Epithelial cell of esophagus (primary cell): ENCODE data around the gene DPH7.
"Not testable (repeated sequence)": the region's sequence is repeated elsewhere in the genome, so short reads cannot be mapped to it uniquely, and the experiment has no call there.

Source experiments
- DNase-seq: peaks from one replicate; pipeline ENCODE4 v3.0.0; 2010; ENCODE audit warnings: low read depth
- H3K4me3 ChIP-seq: 2 replicates; pipeline ENCODE4 v1.5.1; 2011; ENCODE audit warnings: mild to moderate bottlenecking, low read length, control low read depth
- CTCF ChIP-seq: IDR thresholded peaks from 2 replicates; pipeline ENCODE4 v1.5.1; 2011; ENCODE audit warnings: low read depth, mild to moderate bottlenecking, low read length, control low read depth, inconsistent platforms; ENCODE audit not compliant: insufficient read depth; ENCODE audit errors: missing control alignments

Gene DPH7

GRCh38 chr9:137579259-137579604 lies 507 bp upstream of the DPH7 start:
- no peak for TF ChIP-seq CTCF
- peak overlapping the region; percentile 47 for H3K4me3 ChIP-seq
- DNase-seq, result no peak

- H3K4me3 ChIP-seq, result no peak overlapping the region
- peak; percentile 68 for DNase-seq
- TF ChIP-seq CTCF, result no peak
These were observed 2.9 kb downstream of the DPH7 start for GRCh38 chr9:137575716-137576411.

- no peak for TF ChIP-seq CTCF
- DNase-seq, result no peak
- H3K4me3 ChIP-seq, result no peak overlapping the region
These were observed 3.4 kb downstream of the DPH7 start for GRCh38 chr9:137575364-137575715.

- H3K4me3 ChIP-seq, result no peak overlapping the region
- no peak for DNase-seq
- TF ChIP-seq CTCF, result no peak
These were observed 4.5 kb downstream of the DPH7 start for GRCh38 chr9:137574192-137574591.

- no peak for DNase-seq
- no peak overlapping the region for H3K4me3 ChIP-seq
- no peak for TF ChIP-seq CTCF
These were observed 8.2 kb downstream of the DPH7 start for GRCh38 chr9:137570566-137570965.

GRCh38 chr9:137569609-137570203 lies 9.0 kb downstream of the DPH7 start:
- H3K4me3 ChIP-seq, result no peak overlapping the region
- TF ChIP-seq CTCF, result no peak
- DNase-seq, result no peak

GRCh38 chr9:137568445-137568844 lies 10.3 kb downstream of the DPH7 start:
- DNase-seq, H3K4me3 ChIP-seq: not testable (repeated sequence)
